ENCODE measurements around the gene TCOF1.

Gene TCOF1

DNA sequence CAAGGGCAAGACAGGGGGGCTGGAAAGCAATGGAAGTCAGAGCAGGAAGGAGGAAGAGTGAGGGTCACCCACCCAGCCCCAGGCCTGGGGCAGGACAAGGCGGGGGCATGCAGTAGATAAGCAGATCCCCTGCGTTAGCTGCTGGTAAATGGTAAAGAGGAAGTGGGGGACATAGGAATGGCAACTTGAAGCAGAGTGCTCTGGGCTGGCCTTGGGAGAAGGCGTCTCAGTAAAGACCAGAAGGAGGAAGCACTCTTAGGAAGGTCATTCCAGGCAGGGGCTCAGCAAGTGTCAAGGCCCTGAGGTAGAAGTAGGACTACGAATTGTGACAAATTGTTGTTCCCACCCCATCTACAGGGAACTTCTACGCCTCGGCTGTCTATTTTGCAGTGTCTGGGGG, 15.1 kb downstream of the TCOF1 start:
- TF ChIP-seq, protein P1, sequence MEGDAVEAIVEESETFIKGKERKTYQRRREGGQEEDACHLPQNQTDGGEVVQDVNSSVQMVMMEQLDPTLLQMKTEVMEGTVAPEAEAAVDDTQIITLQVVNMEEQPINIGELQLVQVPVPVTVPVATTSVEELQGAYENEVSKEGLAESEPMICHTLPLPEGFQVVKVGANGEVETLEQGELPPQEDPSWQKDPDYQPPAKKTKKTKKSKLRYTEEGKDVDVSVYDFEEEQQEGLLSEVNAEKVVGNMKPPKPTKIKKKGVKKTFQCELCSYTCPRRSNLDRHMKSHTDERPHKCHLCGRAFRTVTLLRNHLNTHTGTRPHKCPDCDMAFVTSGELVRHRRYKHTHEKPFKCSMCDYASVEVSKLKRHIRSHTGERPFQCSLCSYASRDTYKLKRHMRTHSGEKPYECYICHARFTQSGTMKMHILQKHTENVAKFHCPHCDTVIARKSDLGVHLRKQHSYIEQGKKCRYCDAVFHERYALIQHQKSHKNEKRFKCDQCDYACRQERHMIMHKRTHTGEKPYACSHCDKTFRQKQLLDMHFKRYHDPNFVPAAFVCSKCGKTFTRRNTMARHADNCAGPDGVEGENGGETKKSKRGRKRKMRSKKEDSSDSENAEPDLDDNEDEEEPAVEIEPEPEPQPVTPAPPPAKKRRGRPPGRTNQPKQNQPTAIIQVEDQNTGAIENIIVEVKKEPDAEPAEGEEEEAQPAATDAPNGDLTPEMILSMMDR (IDR thresholded peaks at IDR 0.05) = no peak

DNA sequence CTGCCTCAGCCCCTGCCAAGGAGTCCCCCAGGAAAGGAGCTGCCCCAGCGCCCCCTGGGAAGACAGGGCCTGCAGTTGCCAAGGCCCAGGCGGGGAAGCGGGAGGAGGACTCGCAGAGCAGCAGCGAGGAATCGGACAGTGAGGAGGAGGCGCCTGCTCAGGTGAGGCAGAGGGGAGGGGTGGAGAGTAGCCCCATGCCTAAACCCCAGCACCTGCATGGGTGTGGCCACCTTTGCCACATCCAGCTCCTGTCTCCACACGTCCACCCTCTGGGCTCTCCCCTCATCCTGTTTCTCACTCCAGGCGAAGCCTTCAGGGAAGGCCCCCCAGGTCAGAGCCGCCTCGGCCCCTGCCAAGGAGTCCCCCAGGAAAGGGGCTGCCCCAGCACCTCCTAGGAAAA, 17.2 kb downstream of the TCOF1 start:
- TF ChIP-seq, protein P1 (IDR thresholded peaks at IDR 0.05) = no peak

DNA sequence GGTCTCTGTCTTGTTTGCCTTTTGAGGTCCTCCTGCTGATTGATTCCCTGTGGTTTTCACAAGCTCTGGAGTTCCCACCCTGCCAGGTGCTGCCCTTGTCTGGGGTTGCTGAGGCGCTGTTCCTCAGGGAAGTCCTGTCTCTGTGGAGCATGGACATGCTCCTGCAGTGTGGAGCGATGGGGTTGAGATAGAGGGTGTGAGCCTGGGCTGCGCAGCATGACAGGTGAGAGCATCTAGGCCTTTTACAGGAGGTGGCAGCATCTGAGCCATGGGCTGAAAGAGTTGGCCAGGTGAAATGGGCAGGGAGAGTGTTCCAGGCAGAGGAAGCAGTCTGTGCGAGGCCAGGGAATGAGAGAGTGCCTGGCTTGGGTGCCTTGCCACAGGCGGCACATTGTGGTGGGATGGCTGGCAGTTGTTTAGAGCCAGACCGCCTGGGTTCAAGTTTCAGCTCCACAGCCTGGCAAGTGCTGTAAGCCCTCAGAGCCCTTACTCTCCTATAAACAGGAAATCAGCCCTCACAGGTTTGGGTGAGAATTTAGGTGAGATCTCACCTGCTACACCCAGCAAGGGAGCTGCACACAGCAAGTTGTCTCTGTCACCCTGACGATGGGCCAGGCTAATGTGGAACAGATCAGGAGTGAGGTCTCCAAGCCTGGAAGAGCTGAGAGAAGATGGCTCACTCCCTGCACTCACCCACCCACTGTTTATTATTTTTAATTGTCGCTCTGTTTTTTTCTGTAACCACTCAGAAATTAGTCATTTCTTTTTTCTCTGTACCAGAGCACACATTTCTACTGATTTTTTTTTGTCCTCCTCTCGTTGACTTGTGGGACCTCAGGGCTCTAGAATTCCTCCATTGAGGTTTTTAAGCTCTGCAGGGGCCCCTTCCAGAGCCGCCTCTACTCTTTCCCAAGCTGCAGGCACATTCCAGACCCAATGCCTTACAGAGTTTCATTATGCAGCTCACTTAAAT, 19.6 kb downstream of the TCOF1 start:
- TF ChIP-seq, protein P1 (IDR thresholded peaks at IDR 0.05) = no peak

DNA sequence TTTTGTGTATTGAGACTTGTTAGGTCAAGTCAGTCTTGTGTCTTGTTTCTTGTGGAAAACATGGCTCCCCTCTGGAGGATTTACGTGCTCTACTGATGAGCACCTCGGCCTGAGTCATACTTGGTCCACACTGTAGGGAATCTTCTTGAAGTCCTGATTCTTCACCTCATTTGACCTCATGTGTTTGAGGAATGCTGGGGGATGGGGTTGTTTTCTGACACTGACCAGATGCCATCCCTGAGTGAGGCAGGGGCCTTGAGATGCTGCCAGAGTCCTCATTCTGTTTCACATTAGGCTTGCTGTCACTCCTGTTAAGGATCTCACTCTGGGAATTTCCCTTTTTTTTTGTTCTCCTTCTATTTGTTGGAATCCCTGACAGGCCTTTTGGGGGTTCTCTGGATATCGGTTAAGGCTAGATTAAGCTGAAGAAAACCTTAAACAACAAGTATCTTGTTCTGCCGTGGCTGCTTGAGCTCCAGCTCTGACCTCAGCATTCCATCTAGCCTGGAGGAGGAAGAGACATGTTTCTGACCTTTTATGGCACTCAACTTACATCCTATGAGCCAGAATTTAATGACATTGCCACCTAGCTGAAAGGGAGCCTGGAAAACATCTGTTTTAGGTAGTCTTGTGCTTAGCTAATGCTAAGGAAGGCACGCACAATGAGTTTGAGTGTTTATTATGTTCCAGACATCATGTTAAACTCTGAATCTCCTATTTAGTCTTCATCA, 20.6 kb downstream of the TCOF1 start:
- TF ChIP-seq, protein P1 (IDR thresholded peaks at IDR 0.05) = no peak

DNA sequence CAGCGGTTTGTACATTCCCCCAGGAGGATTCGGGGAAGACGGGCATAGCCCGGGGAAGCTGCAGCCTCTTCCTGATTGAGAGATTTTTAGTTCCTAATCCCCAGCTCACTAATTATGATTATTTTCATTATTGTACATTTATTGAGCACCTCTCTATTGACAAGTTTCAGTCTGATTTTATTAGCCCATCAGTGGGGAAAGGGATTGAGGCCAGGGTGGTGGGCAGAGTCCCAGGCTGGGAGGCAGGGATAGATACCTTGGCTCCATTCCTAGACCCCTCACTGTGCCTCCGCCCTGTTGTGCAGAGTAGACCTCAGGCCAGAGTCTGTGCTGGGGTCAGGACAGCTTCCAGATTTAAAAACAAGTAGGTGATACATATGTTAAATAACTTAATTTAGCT, 27.2 kb downstream of the TCOF1 start:
- TF ChIP-seq, protein P1 (IDR thresholded peaks at IDR 0.05) = no peak

DNA sequence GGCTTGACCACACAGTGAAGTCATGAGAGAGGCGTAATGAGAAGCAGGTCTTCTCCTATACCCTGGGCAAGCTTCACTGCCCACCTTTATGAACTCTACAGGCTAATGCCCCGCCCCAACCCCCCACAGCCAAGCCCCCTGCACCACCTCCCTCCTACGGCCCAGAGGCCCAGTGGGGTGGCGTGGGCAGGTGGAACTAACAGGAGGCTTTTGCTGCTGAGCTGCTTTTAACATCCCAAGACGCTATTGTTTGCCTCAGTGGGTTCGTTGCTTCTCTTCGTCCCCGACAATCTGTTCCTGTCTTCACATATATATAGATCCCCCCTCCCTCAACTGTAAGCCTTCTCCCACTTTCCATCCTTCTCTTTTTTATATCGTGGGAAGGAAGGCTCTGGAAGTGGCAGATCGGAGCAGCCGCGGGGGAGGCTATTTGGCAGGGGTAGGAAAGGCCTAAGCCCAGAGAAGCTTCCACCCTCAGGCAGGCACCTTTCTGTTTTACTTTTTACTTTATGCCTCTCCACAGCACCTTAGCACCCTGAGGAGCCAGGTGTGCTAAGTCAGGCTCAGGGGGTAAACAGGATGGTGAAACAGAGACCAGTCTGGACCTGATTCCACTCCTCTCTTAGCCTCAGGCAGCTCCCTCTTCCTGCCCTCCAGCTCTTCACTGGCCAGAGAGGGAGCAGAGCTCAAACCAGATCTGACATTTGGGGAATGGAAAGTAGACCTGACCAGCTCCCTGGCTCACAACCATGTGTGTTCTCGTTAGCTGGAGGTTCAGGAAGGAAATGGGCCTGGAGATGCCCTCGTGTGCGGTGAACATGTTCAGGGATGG, 28.7 kb downstream of the TCOF1 start:
- TF ChIP-seq, protein P1 (IDR thresholded peaks at IDR 0.05) = no peak
